HEK293 (cell line): ENCODE results near the gene PSMD5.

Experiments
- BCL11B ChIP-seq: fragments of 450-650 bp; formaldehyde crosslinking; IDR thresholded peaks from 2 replicates; pipeline ENCODE4 v1.5.1; 2016; ENCODE audit warnings: low read depth, missing biosample characterization, missing genetic modification characterization
- HOXA7 ChIP-seq: sonication (generic); formaldehyde crosslinking; IDR thresholded peaks from 2 replicates; pipeline ENCODE4 v1.8.1; 2022; ENCODE audit warnings: missing genetic modification reagents, borderline replicate concordance
- IKZF3 ChIP-seq: fragments of 450-650 bp; IDR thresholded peaks from 2 replicates; pipeline ENCODE4 v1.5.0; 2018; ENCODE audit warnings: missing biosample characterization, mild to moderate bottlenecking, missing genetic modification characterization, moderate library complexity
- KLF1 ChIP-seq: fragments of 450-650 bp; formaldehyde crosslinking; IDR thresholded peaks from 2 replicates; pipeline ENCODE4 v1.5.1; 2016; ENCODE audit warnings: missing biosample characterization, missing genetic modification characterization
- KLF10 ChIP-seq: fragments of 450-650 bp; IDR thresholded peaks from 2 replicates; pipeline ENCODE4 v1.5.1; 2018; ENCODE audit warnings: missing biosample characterization, mild to moderate bottlenecking, missing genetic modification characterization
- PRDM1 ChIP-seq: fragments of 450-650 bp; formaldehyde crosslinking; IDR thresholded peaks from 2 replicates; pipeline ENCODE4; 2016; ENCODE audit warnings: missing biosample characterization, missing genetic modification characterization
- SALL2 ChIP-seq: fragments of 450-650 bp; formaldehyde crosslinking; IDR thresholded peaks from 2 replicates; pipeline ENCODE4 v1.5.0; 2017; ENCODE audit warnings: missing biosample characterization, mild to moderate bottlenecking, missing genetic modification characterization, borderline replicate concordance
- SP7 ChIP-seq: fragments of 450-650 bp; formaldehyde crosslinking; IDR thresholded peaks from 2 replicates; pipeline ENCODE4 v1.5.1; 2016; ENCODE audit warnings: missing biosample characterization, missing genetic modification characterization
- YY1 ChIP-seq: fragments of 450-650 bp; formaldehyde crosslinking; IDR thresholded peaks from 2 replicates; pipeline ENCODE4 v1.5.1; 2018; ENCODE audit warnings: missing biosample characterization, missing genetic modification characterization
- ZBTB1 ChIP-seq: fragments of 450-650 bp; formaldehyde crosslinking; IDR thresholded peaks from 2 replicates; pipeline ENCODE4 v1.5.1; 2016; ENCODE audit warnings: missing biosample characterization, missing genetic modification characterization
- ZBTB21 ChIP-seq: fragments of 450-650 bp; formaldehyde crosslinking; IDR thresholded peaks from 2 replicates; pipeline ENCODE4 v1.5.1; 2017; ENCODE audit warnings: missing biosample characterization, missing genetic modification characterization
- ZFP69B ChIP-seq: fragments of 450-650 bp; formaldehyde crosslinking; IDR thresholded peaks from 2 replicates; pipeline ENCODE4 v1.5.1; 2016; ENCODE audit warnings: missing biosample characterization, missing genetic modification characterization
- ZNF132 ChIP-seq: fragments of 450-650 bp; formaldehyde crosslinking; IDR thresholded peaks from 2 replicates; pipeline ENCODE4 v1.5.1; 2017; ENCODE audit warnings: missing biosample characterization, missing genetic modification characterization, borderline replicate concordance
- ZNF155 ChIP-seq: fragments of 450-650 bp; formaldehyde crosslinking; IDR thresholded peaks from 2 replicates; pipeline ENCODE4 v1.5.1; 2016; ENCODE audit warnings: missing biosample characterization, missing genetic modification characterization
- ZNF174 ChIP-seq: fragments of 450-650 bp; formaldehyde crosslinking; IDR thresholded peaks from 2 replicates; pipeline ENCODE4 v1.5.0; 2017; ENCODE audit warnings: missing biosample characterization, mild to moderate bottlenecking, missing genetic modification characterization
- ZNF202 ChIP-seq: fragments of 450-650 bp; formaldehyde crosslinking; IDR thresholded peaks from 2 replicates; pipeline ENCODE4 v1.5.1; 2016; ENCODE audit warnings: missing biosample characterization, missing genetic modification characterization, borderline replicate concordance
- ZNF221 ChIP-seq: fragments of 450-650 bp; formaldehyde crosslinking; IDR thresholded peaks from 2 replicates; pipeline ENCODE4 v1.5.1; 2017; ENCODE audit warnings: missing biosample characterization, missing genetic modification characterization, borderline replicate concordance
- ZNF23 ChIP-seq: fragments of 450-650 bp; formaldehyde crosslinking; IDR thresholded peaks from 2 replicates; pipeline ENCODE4 v1.5.1; 2016; ENCODE audit warnings: missing biosample characterization, missing genetic modification characterization, borderline replicate concordance
- ZNF324 ChIP-seq: fragments of 450-650 bp; formaldehyde crosslinking; IDR thresholded peaks from 2 replicates; pipeline ENCODE4 v1.5.1; 2016; ENCODE audit warnings: missing biosample characterization, missing genetic modification characterization
- ZNF501 ChIP-seq: fragments of 450-650 bp; formaldehyde crosslinking; IDR thresholded peaks from 2 replicates; pipeline ENCODE4 v1.5.1; 2016; ENCODE audit warnings: missing biosample characterization, missing genetic modification characterization
- ZNF510 ChIP-seq: fragments of 450-650 bp; formaldehyde crosslinking; IDR thresholded peaks from 2 replicates; pipeline ENCODE4 v1.5.1; 2018; ENCODE audit warnings: mild to moderate bottlenecking, missing genetic modification characterization, missing biosample characterization; ENCODE audit not compliant: insufficient replicate concordance
- ZNF521 ChIP-seq: fragments of 450-650 bp; formaldehyde crosslinking; IDR thresholded peaks from 2 replicates; pipeline ENCODE4 v1.5.1; 2017; ENCODE audit warnings: missing biosample characterization, mild to moderate bottlenecking, missing genetic modification characterization
- ZNF530 ChIP-seq: fragments of 450-650 bp; formaldehyde crosslinking; IDR thresholded peaks from 2 replicates; pipeline ENCODE4 v1.5.1; 2016; ENCODE audit warnings: low read depth, missing biosample characterization, missing genetic modification characterization
- ZNF623 ChIP-seq: fragments of 450-650 bp; formaldehyde crosslinking; IDR thresholded peaks from 2 replicates; pipeline ENCODE4 v1.5.1; 2016; ENCODE audit warnings: missing biosample characterization, missing genetic modification characterization
- ZNF677 ChIP-seq: fragments of 450-650 bp; IDR thresholded peaks from 2 replicates; pipeline ENCODE4 v1.5.0; 2018; ENCODE audit warnings: missing biosample characterization, mild to moderate bottlenecking, missing genetic modification characterization, moderate library complexity
- ZNF777 ChIP-seq: fragments of 450-650 bp; formaldehyde crosslinking; IDR thresholded peaks from 2 replicates; pipeline ENCODE4 v1.5.1; 2017; ENCODE audit warnings: missing biosample characterization, missing genetic modification characterization, borderline replicate concordance
- ZNF837 ChIP-seq: fragments of 450-650 bp; formaldehyde crosslinking; IDR thresholded peaks from 2 replicates; pipeline ENCODE4 v1.5.1; 2016; ENCODE audit warnings: missing biosample characterization, missing genetic modification characterization
- ZNF843 ChIP-seq: fragments of 450-650 bp; formaldehyde crosslinking; IDR thresholded peaks from 2 replicates; pipeline ENCODE4 v1.5.1; 2016; ENCODE audit warnings: missing biosample characterization, missing genetic modification characterization
- TF ChIP-seq, protein P1 (sequence below): fragments of 450-650 bp; formaldehyde crosslinking; IDR thresholded peaks from 2 replicates; pipeline ENCODE4 v1.5.1; 2016; ENCODE audit warnings: missing biosample characterization, missing genetic modification characterization
- TF ChIP-seq, protein P2 (sequence below): fragments of 450-650 bp; formaldehyde crosslinking; IDR thresholded peaks from 2 replicates; pipeline ENCODE4 v1.5.1; 2016; ENCODE audit warnings: missing biosample characterization, missing genetic modification characterization
- TF ChIP-seq, protein P3 (sequence below): fragments of 450-650 bp; formaldehyde crosslinking; IDR thresholded peaks from 2 replicates; pipeline ENCODE4 v1.5.1; 2017; ENCODE audit warnings: missing biosample characterization, missing genetic modification characterization
- TF ChIP-seq, protein P4 (sequence below): fragments of 450-650 bp; formaldehyde crosslinking; IDR thresholded peaks from 2 replicates; pipeline ENCODE4 v1.5.1; 2016; ENCODE audit warnings: missing biosample characterization, missing genetic modification characterization

The PSMD5 gene

DNA sequence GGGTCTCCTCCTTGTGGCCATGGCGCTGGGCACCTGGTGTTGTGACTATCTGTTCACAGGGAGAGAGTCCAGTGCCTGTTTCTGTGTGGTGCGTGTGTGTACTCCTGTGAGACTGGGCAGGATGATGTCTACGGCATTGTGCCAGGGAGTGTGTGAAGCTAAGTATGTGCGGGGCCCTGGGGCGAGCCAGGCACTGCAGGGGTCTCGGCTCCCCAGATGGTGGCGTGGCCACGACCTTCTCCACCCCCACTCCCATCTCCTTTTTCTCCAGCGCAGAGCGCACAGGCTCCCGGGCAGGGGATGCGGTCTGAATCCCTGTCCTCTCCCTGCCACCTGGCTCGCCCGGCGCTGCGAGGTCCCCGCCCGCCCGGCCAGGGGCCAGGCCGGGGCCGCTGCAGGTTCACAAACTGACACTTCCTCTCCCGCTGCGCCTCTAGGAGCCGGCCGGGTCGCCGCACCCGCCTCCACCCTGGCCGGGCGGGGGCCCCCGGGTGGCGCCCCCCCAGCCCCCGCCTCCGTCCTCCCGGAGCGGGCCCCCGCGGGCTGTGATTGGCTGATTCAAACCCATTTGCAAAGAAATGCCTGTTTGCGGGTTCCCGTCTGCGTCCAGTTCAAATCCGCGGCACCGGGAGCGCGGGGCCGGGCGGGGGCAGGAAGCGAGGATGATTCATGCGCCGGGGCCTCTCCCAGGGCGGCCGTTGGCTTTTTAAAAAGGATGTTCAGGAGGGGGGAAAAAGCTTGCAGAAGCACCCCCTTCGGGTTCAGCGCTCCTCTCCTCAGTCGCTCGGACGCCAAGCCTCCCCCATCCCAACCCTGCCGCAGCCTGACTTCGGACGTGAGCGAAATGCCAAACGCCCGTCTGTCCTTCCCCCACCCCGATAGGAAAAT, 33.5 kb upstream of the PSMD5 start (continued):
- TF ChIP-seq, protein P1, sequence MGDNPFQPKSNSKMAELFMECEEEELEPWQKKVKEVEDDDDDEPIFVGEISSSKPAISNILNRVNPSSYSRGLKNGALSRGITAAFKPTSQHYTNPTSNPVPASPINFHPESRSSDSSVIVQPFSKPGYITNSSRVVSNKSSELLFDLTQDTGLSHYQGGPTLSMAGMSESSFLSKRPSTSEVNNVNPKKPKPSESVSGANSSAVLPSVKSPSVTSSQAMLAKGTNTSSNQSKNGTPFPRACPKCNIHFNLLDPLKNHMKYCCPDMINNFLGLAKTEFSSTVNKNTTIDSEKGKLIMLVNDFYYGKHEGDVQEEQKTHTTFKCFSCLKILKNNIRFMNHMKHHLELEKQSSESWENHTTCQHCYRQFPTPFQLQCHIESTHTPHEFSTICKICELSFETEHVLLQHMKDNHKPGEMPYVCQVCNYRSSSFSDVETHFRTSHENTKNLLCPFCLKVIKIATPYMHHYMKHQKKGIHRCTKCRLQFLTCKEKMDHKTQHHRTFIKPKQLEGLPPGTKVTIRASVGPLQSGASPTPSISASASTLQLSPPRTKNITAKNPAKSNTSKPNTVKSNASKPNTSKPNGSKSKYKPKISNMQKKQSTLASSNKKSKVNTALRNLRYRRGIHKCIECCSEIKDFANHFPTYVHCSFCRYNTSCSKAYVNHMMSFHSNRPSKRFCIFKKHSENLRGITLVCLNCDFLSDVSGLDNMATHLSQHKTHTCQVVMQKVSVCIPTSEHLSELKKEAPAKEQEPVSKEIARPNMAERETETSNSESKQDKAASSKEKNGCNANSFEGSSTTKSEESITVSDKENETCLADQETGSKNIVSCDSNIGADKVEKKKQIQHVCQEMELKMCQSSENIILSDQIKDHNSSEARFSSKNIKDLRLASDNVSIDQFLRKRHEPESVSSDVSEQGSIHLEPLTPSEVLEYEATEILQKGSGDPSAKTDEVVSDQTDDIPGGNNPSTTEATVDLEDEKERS, result no peak
- TF ChIP-seq ZBTB1 (tag by site-specific recombination), result no peak
- TF ChIP-seq ZNF324, result no peak
- TF ChIP-seq BCL11B (tag by site-specific recombination), result no peak
- TF ChIP-seq ZNF155 (tag by site-specific recombination), result no peak
- TF ChIP-seq IKZF3, result peak; percentile 71
- TF ChIP-seq ZNF132 (tag by site-specific recombination), result no peak
- no peak for TF ChIP-seq PRDM1
- TF ChIP-seq, protein P2, sequence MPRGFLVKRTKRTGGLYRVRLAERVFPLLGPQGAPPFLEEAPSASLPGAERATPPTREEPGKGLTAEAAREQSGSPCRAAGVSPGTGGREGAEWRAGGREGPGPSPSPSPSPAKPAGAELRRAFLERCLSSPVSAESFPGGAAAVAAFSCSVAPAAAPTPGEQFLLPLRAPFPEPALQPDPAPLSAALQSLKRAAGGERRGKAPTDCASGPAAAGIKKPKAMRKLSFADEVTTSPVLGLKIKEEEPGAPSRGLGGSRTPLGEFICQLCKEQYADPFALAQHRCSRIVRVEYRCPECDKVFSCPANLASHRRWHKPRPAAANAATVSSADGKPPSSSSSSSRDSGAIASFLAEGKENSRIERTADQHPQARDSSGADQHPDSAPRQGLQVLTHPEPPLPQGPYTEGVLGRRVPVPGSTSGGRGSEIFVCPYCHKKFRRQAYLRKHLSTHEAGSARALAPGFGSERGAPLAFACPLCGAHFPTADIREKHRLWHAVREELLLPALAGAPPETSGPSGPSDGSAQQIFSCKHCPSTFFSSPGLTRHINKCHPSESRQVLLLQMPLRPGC (tag by site-specific recombination), result no peak
- TF ChIP-seq KLF1 (tag by site-specific recombination), result no peak
- no peak for TF ChIP-seq ZNF501 (tag by site-specific recombination)
- no peak for TF ChIP-seq YY1 (tag by site-specific recombination)
- no peak for TF ChIP-seq ZNF530 (tag by site-specific recombination)
- no peak; the same call in 1 of the 2 replicates for TF ChIP-seq ZNF623 (tag by site-specific recombination)
- TF ChIP-seq, protein P3, sequence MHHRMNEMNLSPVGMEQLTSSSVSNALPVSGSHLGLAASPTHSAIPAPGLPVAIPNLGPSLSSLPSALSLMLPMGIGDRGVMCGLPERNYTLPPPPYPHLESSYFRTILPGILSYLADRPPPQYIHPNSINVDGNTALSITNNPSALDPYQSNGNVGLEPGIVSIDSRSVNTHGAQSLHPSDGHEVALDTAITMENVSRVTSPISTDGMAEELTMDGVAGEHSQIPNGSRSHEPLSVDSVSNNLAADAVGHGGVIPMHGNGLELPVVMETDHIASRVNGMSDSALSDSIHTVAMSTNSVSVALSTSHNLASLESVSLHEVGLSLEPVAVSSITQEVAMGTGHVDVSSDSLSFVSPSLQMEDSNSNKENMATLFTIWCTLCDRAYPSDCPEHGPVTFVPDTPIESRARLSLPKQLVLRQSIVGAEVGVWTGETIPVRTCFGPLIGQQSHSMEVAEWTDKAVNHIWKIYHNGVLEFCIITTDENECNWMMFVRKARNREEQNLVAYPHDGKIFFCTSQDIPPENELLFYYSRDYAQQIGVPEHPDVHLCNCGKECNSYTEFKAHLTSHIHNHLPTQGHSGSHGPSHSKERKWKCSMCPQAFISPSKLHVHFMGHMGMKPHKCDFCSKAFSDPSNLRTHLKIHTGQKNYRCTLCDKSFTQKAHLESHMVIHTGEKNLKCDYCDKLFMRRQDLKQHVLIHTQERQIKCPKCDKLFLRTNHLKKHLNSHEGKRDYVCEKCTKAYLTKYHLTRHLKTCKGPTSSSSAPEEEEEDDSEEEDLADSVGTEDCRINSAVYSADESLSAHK, result no peak
- TF ChIP-seq HOXA7 (CRISPR knock-in tag), result no peak
- TF ChIP-seq, protein P4, sequence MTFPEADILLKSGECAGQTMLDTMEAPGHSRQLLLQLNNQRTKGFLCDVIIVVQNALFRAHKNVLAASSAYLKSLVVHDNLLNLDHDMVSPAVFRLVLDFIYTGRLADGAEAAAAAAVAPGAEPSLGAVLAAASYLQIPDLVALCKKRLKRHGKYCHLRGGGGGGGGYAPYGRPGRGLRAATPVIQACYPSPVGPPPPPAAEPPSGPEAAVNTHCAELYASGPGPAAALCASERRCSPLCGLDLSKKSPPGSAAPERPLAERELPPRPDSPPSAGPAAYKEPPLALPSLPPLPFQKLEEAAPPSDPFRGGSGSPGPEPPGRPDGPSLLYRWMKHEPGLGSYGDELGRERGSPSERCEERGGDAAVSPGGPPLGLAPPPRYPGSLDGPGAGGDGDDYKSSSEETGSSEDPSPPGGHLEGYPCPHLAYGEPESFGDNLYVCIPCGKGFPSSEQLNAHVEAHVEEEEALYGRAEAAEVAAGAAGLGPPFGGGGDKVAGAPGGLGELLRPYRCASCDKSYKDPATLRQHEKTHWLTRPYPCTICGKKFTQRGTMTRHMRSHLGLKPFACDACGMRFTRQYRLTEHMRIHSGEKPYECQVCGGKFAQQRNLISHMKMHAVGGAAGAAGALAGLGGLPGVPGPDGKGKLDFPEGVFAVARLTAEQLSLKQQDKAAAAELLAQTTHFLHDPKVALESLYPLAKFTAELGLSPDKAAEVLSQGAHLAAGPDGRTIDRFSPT (tag by site-specific recombination), result no peak
- TF ChIP-seq ZBTB21 (tag by site-specific recombination), result no peak
- TF ChIP-seq SP7 (tag by site-specific recombination), result no peak
- no peak for TF ChIP-seq ZNF843 (tag by site-specific recombination)
- no peak for TF ChIP-seq ZNF202
- peak; percentile 60; the same call in 1 of the 2 replicates for TF ChIP-seq KLF10 (tag by site-specific recombination)
- TF ChIP-seq SALL2 (tag by site-specific recombination), result no peak
- TF ChIP-seq ZNF510, result no peak
- no peak for TF ChIP-seq ZNF23
- no peak for TF ChIP-seq ZNF677 (tag by site-specific recombination)
- no peak for TF ChIP-seq ZNF174 (tag by site-specific recombination)
- no peak for TF ChIP-seq ZNF221 (tag by site-specific recombination)
- TF ChIP-seq ZNF777 (tag by site-specific recombination), result no peak
- TF ChIP-seq ZNF521 (tag by site-specific recombination), result no peak
- TF ChIP-seq ZNF837 (tag by site-specific recombination), result no peak
- no peak for TF ChIP-seq ZFP69B (tag by site-specific recombination)
